C1 segment of cervical spinal cord (tissue), 14 donors: ENCODE results near the gene ARNT2.
A peak's percentile ranks its signal among the peaks of the same experiment; 100 is the strongest.

Experiments used
- DNase-seq, 14 donors: peaks; one replicate each; lab custom pipeline; 2025; lab: John Stamatoyannopoulos, UW

Gene ARNT2

DNA sequence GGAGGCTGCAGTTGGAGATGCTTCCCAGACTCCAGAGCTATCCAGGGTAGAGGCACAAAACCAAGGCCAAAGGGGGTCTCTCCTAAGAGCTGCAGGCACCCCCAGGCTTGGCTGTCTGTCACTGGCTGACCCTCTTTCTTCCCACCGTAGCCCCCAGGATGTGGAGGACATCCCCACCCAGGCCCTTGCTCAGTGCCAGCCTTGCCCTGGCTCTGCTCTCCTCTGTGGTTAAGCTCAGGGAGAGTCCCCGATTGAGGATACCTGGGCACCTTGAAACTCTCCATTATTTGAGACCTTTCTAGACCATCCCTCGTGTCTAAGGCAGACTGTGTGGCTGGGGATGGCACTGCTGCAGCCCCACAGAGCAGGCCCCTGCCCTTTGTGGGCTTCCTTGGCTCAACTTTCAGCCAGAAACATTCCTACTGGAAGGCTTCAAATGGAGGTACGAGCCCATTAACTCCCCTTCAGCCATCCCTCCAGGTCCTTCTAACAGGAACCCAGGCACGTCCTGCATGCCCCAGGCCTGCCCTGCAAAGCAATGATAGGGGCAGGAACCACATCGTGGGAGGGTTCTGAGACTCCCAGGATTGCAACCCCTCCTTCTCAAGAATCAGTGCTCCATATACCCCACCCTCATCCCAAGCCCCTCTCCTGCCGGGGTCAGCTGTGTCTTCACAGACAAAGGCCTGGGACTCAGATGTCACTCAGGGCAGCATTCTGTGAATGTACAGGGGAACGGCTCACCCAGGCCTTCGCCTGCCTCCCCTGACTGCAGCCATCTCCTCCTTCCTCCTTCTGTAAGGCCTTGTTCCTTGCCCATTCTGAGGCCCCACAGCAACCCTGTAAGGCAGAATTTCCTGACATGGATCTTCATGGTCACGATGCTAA lies 188.0 kb downstream of the ARNT2 start:
- DNase-seq, result no peak

DNA sequence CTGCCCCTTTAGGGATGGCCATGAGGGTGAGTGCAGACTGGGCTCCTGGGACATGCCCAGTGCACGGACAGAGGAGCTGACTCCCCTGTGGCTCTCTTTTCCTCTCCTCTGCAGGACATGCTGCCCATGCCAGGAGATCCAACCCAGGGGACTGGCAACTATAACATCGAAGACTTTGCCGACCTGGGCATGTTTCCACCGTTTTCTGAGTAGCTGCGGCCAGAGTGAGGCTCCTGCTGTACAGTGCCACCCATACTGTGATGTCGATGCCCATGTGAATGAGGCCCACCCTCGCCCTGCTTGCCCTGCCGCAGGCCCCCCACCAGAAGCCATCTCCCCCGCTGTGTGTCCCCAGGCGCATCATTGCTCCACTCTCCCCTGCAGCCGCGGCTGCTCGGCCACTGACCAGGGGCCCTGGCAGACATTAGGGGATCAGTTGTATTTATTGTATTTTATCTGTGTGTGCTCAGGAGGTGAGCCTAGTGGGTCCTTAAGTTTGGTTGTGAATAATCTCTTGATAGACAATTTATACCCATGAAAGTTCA lies 189.4 kb downstream of the ARNT2 start:
- no peak for DNase-seq

DNA sequence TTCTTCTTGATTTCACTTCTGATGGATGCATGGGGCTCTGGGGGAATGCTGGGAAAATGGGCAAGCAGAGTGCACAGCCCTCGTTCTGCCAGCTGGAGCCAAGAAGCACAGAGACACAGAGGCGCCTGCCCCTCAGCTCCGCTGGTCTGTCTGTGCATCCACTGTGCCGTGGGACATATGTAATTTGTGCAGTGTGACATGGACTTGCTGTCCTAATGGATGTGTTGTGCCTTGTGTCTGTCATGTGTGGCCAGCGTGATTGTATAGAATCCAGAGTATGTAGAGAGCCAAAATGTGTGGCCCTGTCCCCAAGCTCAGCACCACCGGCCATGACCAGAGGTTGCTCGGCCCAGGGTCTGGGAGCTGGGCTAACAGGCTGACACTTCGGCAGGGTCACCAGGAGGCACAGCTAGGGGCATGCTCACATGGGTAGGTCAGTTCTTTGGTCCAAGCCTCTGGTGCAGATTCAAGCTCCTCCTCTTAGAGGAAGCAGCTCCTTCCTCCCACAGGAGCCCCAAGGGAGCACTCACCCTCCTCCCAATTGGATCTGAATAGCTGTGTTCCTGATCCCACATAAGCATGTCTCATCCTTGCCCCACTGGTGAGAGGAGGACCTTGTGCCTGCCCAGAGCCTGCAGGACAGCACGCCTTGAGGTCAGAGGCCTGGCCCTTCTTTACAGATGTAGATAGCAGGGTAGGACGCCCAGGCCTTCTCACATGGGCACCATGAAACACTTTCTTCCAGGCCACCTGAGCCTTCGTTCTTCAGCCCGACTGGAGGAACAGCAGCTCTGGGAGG lies 190.1 kb downstream of the ARNT2 start:
- DNase-seq, result no peak

DNA sequence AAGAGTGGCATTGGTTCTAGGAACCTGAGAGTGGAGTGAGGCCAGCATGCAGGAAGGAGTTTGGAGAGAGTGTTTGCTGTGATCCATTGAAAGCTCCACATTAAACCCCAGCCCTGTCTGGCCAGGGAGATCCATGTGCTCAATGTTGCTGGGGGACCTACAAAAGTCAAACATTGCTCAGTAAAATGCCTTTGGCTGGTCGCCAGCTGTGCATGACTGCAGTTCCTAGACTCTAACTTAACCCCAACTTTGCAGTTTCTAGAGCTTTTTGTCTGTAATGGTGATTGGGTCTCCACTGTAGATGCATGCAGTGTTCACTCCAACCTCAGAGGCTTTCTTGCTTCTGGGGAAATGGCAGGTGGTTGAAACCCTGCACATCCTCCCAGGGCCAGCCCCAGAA lies 191.2 kb downstream of the ARNT2 start:
- no peak for DNase-seq

DNA sequence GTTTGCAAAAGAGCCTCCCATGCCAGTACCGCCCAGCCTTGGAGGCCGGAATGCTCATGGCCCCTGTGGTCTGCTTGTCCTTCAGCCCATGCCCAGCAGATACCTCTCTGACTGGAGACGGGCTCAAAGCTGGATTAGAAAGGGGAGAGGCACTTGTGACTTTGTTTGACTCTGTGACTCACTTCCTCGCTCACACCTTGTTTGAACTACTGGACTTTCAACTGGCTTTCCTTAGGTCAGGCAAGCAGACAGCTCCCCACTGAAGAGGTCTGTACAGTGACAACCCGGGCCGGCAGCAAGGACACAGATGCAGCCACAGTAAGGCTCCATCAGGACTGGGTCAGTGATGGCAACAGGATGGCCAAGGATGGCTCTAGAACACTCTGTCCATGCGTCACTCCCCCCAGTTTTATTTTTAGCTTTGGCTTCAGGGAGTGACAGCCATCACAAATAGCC lies 192.4 kb downstream of the ARNT2 start:
- peak in 1 of 14 donors; percentile 74 for DNase-seq

DNA sequence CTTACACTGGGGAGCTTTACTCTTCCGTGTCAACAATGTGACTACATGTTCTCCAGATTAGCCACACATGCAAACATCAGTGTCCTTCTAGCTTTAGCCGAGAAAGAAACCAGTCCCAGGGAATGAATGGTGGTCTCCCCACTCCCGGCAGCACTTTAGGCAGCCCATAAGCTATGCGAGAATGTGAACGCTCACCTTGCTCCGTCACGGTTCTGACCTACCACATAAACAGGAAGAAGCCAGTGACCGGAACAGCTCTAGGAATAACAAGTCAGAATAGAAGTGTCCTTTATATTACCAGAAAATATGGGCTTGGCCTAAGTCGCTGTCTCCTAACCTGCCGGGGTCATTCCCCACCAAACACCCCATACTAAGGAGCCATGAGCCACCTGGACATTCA lies 192.9 kb downstream of the ARNT2 start:
- peak in 1 of 14 donors; percentile 23 for DNase-seq

DNA sequence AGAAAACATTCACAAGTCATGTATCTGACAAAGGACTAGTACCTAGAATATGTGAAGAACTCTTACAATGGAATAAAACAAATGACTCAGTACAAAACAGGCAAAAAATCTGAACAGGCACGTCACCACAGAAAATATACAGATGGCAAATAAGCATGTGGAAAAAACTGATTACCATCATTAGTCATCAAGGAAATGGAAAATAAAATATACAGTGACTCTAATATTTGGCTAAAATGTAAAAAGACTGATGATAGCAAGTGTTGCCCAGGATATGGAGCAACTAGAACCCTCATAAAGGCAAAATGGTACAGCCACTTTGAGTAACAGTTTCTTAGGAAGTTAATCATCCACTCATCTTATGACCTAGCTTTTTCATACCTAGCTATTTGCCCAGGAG lies 195.2 kb downstream of the ARNT2 start:
- no peak for DNase-seq

DNA sequence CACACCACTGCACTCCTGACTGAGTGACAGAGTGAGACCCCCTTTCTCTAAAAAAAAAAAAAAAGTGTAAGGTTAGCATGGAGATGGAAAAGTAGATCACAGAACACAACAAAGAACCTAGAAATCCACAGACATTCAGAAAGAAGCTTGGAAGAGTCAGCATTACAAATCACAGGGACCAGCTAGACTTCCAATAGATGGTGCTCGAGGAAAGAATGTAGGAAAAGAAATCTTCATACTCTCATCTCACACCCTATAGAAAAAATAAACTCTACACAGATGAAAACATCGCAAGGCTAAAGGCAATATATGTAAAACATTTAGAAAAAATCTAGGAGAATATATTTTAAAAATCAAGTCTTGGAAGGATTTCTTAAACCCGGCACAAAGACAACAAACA lies 196.4 kb downstream of the ARNT2 start:
- no peak for DNase-seq

DNA sequence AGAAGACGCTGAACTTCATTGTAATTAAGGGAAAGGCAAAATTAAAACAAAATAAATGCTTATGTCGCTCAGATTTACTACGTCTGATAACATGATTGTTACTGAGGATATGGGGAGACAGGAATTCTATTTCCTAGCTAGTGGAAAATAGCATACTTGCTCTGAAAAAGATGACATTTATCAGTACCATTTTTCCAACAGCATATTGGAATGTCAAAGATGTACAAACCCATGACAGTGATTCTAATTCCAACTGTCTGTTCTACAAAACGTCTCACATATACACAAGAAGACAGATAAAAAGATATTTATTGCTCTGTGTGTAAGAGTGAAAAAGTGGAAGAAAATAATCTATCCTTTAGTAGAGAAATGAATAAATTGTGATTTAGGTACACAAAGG lies 197.1 kb downstream of the ARNT2 start:
- no peak for DNase-seq

DNA sequence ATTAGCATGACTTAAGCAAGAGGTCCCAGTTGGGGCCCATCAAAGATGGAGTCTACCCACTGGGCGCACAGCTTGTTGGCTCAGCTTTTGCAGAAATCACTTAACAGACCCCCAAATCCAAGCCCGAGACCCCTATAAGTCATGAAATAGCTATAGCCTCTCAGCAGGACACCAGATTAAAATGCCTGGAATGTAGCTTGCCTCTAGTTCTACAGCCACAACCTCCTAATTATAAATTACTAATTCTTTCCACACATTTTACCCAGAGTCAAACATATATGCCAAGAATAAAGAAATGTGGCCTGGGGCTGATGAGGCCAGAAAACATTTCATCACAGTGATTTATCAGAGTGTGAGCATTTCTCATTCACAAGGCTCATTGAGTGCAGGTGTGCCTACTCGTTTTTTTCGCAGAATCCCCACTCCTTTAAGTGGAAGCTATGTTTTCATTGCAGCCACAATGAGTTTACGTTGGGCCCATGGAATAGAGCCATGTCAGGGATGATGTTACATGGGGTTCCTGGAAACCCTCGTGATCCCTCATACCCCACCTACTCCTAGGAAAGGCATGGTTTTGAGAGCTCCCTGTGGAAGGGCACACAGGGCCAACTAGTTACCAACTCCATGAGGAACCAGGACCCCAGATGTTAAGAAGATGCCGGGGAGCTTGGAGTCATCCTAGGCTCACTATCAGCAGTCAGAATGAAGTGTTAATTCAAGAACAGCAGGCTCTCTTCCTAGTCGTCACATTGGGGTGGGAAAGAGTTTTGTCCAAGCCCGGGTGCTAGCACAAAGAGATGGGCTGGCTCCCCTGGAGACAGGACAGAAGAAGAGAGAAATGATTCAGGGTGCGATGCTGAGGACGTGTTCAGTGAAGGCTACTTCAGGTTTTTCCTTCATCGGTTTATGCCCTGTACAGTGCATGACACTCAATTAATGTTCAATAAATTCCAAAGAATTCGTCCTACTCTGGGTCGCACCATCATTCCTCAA lies 200.7 kb downstream of the ARNT2 start:
- no peak for DNase-seq

DNA sequence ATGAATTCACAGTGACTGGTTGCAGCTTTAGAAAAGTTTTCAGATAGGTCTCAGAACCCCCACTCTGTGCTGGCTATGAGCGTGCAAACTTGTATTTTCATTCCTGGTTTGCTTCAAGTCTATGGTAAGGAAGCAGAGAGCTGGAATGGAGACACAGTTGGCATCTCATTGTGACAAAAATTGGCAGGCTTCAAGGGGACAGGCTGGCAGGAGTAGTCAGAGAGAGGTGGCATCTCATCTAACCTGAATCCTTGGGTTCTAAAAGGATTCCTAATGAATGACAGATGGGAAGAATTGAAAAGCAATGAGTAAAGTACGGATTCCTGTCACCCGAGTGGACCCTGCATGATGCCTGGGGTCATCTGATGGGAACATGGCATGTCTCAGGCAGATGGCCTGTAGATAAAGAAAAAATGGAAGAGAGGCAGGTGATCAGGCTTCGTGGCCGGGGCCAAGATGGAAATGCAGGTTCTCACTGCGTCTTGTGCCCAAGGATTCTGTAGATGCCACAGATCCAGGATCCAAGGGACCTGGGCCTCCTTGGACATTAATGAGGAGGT lies 201.5 kb downstream of the ARNT2 start:
- DNase-seq, result peak in 1 of 14 donors; percentile 46

DNA sequence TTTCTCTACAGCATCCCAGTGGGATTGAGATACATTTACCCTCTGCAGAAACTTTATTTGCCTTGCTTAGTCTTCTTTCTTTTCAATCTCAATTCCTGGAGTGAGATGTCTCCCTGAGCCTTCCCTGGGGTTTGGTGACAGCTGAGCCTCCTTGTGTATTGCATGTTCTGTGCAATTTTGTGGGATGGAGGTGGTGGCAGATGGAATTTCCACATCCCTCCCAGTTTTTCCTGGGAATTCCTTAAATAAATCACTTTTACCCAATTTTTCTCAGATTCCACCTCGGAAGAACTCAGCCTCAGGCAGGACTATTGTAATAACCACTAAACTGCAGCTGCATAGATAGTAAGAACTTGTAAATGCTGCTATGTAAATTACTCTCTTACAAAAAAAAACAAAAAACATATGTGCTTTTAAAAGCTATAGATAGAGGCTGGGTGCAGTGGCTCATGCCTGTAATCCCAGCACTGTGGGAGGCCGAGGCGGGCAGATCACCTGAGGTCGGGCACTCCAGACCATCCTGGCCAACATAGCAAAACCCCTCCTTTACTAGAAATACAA lies 202.4 kb downstream of the ARNT2 start:
- DNase-seq, result no peak

DNA sequence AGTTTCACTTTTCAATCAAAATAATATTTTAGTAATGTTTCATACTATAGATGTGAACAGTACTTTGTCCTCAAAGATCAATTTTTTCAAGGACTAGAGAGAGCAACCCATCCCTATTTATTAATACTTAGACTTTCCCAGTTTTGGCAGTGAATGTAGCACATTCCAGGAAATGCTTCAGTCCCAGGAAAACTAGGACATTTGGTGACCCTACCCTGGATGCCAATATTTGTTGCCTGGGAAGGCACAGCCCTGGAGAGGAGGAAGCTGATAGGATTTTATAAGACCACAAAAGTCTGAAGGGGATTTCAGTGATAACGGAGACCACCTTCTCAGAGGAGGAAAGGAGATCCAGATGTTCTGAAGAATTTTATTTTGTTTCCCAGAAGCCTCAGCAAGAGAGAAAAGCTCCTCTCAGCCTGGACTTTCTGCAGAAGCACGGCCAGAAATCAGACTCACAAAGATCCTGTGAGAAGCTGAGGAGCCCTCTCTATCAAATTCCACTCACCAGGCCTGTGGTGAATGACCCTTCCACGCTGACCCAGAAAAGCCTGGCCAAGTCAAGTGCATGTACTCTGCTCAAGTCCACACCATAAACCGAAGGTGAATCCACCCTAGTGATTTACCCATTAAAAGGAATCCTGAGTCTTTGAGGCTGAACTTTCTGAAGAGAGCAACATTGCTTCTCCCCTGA lies 203.3 kb downstream of the ARNT2 start:
- no peak for DNase-seq

DNA sequence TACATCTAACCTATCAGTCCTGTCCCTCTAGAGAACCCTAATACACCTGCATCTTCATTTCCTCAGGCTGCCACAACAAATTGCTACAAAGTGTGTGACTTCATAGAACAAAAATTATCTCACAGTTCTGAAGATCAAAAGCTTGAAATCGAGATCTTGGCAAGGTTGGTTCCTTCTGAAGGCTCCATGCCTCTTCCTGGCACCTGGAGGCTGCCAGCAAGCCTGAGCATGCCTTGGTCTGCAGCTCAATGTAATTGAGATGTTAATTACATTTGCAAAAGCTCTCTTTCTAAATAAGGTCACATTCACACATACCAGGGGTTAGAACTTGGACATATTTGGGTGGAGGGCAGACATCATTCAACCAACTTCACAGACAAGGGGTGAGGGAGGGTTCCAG lies 204.5 kb downstream of the ARNT2 start:
- no peak for DNase-seq

DNA sequence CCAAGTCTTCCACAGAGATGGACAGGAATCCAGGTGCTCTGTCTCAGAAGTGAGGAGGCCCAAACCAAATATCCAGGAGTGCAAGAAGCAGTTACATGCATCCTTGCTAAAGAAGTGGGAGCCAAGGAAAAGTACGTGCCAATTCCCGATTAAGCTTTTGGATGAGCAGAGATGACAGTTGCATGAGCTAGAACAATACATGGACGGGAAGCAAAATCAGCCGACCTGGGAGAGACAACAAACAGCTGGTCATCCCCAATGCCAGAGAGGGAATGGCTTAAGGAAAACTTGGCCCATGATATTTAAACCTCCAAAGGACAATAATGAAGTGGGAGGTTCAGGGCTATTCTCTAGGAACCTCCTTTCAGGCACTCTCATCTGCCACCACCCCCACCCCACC lies 204.9 kb downstream of the ARNT2 start:
- DNase-seq, result no peak

DNA sequence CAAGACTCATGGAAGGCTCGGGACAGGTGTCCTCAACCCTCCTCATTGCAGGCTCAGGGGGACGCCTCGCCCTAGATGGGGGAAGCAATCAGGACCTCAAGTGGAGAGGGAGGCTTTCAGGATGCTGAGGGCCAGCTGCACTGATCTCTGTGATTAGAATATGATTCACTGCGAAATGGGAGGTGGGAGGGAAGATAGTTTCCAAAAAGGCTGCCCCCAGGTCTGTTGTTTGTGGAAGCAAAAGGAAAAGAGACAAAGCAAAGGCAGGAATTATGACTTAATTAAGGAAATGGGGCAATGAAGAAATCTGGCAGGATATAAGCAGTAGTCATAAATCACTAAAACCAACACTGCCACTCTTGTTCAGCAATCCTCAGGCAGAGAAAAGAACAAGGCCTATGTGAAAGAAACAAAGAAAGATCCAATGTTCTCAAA lies 205.3 kb downstream of the ARNT2 start:
- DNase-seq, result no peak

DNA sequence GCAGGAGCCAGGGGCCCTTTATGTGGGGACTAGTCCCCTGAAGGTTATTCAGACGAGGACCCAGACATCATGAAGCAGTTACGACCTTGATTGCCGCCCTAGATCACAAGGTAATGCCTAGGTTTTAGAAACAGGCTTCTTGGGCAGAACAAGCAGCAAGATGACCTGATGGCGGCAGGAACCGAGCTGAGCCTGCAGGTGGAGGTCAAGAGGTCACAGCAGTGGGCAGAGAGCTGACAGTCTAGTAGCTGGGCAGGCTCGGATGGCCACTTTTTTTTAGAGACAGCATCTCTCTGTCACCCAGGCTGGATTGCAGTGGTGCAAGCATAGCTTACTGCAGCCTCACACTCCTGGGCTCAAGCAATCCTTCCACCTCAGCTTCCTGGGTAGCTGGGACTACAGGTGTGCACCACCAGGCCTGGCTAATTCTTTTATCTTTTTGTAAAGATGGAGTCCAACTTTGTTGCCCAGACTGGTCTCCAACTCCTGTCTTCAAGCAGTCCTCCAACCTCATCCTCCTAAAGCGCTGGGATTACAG lies 207.4 kb downstream of the ARNT2 start:
- DNase-seq, result no peak

DNA sequence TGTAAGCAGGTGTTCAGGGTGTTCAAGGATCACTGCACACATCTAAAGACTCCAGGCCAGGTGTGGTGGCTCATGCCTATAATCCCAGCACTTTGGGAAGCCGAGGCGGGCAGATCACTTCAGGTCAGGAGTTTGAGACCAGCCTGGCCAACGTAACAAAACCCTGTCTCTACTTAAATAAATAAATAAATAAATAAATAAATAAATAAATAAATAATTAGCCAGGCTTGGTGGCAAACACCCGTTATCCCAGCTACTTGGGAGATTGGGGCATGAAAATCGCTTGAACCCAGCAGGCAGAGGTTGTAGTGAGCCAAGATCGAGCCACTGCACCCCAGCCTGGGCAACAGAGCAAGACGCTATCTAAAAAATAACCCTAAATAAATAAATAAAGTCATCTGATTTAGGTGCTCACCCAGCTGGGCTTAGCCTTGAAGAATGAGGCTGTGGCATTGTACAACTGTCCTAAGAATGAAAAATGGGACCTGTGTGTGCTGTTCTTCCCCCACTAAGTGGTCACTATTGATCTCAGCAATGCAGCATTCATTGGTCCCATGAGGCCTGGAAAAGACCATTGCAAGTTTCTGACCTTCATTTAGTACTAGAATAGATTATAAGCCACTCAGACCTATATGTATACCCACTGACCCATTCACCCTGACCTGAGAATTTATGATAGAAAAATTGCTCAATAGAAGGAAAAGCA lies 208.1 kb downstream of the ARNT2 start:
- DNase-seq, result no peak

DNA sequence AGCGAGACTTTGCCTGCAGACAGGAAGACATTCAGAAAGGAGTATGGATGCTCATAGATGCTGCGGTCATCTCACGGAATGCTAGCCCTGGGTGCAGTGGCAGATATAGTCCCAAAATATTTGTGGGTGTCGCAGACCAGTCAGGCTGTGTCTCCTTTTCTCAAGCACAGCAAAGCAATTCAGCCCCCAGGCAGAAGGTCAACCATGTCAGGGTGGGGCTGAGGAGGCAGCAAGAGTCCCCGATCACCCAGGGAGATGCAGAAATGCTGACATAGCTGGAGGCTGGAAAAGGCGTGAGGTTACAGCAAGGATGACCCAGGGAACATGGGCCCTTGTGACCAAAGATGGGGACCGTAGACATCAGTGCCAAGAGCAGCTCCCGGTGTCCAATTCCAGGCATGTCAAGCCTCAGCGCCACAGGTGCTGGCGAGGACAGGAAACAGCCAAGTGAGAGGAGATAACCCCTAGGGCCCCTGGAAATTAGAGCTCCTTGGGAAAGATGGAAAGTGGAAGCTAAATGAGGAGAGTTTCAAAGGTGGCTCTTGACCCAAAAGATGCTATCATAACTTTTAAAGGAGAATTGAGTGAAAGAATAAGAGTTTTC lies 209.7 kb downstream of the ARNT2 start:
- no peak for DNase-seq
